GM06990 (cell line): ENCODE results near the gene KCNIP1.

ENCODE experiments used
- DNase-seq: peaks from one replicate; pipeline ENCODE4 v3.0.0-alpha.2; 2011; ENCODE audit not compliant: insufficient read length; ENCODE audit errors: extremely low read depth
- H3K27me3 ChIP-seq: replicated peaks from 2 replicates; pipeline ENCODE4 v1.6.0; 2011; ENCODE audit warnings: low read length; ENCODE audit not compliant: control insufficient read depth, insufficient read depth
- H3K36me3 ChIP-seq: 2 replicates; pipeline ENCODE4 v1.5.1; 2011; ENCODE audit warnings: low read length; ENCODE audit not compliant: control insufficient read depth, insufficient read depth
- H3K4me3 ChIP-seq: replicated peaks from 2 replicates; pipeline ENCODE4 v1.5.1; 2011; ENCODE audit warnings: low read depth, mild to moderate bottlenecking, control low read depth, low read length
- TF ChIP-seq, protein P1 (sequence below): IDR thresholded peaks from 2 replicates; pipeline ENCODE4 v1.5.1; 2011; ENCODE audit warnings: low read length, control low read depth, mild to moderate bottlenecking, inconsistent platforms; ENCODE audit not compliant: insufficient read depth, poor library complexity, severe bottlenecking

The KCNIP1 gene

GRCh38 chr5:170468633-170469285, 35.1 kb upstream of the KCNIP1 start:
- no peak overlapping the region for H3K4me3 ChIP-seq
- peaks cover 2% of the 10 kb centered on the region; the same call in 1 of the 2 replicates for H3K27me3 ChIP-seq
- TF ChIP-seq, protein P1, sequence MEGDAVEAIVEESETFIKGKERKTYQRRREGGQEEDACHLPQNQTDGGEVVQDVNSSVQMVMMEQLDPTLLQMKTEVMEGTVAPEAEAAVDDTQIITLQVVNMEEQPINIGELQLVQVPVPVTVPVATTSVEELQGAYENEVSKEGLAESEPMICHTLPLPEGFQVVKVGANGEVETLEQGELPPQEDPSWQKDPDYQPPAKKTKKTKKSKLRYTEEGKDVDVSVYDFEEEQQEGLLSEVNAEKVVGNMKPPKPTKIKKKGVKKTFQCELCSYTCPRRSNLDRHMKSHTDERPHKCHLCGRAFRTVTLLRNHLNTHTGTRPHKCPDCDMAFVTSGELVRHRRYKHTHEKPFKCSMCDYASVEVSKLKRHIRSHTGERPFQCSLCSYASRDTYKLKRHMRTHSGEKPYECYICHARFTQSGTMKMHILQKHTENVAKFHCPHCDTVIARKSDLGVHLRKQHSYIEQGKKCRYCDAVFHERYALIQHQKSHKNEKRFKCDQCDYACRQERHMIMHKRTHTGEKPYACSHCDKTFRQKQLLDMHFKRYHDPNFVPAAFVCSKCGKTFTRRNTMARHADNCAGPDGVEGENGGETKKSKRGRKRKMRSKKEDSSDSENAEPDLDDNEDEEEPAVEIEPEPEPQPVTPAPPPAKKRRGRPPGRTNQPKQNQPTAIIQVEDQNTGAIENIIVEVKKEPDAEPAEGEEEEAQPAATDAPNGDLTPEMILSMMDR: no peak
- no peak for DNase-seq
- H3K36me3 ChIP-seq: no peaks in the 10 kb centered on the region

- H3K36me3 ChIP-seq: no peaks in the 10 kb centered on the region
- DNase-seq: no peak
- H3K4me3 ChIP-seq: no peak overlapping the region
- TF ChIP-seq, protein P1: no peak
- H3K27me3 ChIP-seq: peaks cover 2% of the 10 kb centered on the region; the same call in 1 of the 2 replicates
Measured at GRCh38 chr5:170469414-170469813, 34.4 kb upstream of the KCNIP1 start.

- Histone ChIP-seq H3K4me3 (no peak overlapping the region), H3K27me3 (peaks cover 2% of the 10 kb centered on the region; the same call in 1 of the 2 replicates), H3K36me3 (no peaks in the 10 kb centered on the region)
- TF ChIP-seq, protein P1: no peak
- no peak for DNase-seq
Measured at GRCh38 chr5:170470275-170470674, 33.5 kb upstream of the KCNIP1 start.

GRCh38 chr5:170470808-170471404, 32.9 kb upstream of the KCNIP1 start:
- DNase-seq: no peak
- peaks cover 2% of the 10 kb centered on the region; the same call in 1 of the 2 replicates for H3K27me3 ChIP-seq
- no peak overlapping the region for H3K4me3 ChIP-seq
- TF ChIP-seq, protein P1: no peak
- H3K36me3 ChIP-seq: no peaks in the 10 kb centered on the region

DNA sequence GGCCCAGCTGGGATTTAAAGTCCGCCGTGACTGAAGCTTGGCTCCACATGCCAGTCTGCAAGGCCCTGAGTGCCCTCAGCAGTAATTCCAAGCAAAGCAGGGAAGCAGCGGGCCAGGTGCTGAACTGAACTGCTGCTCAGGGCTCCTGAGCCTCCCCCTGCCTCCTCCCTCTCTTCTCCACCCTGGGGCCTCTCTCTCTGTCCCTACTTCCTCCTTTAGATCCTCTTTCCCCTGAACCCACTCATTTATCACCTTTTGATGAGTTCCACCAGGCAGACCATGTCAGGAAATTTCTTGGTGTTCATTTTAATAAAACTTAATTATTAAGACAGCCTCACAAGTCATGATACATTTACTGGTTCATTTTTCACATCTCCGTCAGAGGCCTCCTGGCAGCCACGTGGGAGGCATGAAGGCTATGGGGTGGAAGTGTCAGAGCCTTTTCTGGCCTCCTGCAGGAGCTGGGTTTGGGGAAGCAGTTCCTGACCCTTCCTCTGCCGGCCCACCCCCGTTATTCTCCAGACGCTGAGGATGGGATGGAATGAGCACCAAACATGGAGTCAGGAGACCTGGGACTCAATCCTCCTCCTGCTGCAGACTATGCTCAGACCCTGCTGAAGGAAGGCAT, 32.2 kb upstream of the KCNIP1 start:
- Histone ChIP-seq H3K4me3 (no peak overlapping the region), H3K36me3 (no peaks in the 10 kb centered on the region), H3K27me3 (peaks cover 2% of the 10 kb centered on the region; the same call in 1 of the 2 replicates)
- TF ChIP-seq, protein P1: no peak
- no peak for DNase-seq
